Raji (cell line): Measurements from ENCODE around the gene TNFRSF14.

Experiments
- POLR2A ChIP-seq: IDR thresholded peaks from 2 replicates; pipeline ENCODE4 v1.6.1; 2011; ENCODE audit warnings: low read depth, low read length, control low read depth; ENCODE audit not compliant: insufficient read depth

TNFRSF14 gene

DNA sequence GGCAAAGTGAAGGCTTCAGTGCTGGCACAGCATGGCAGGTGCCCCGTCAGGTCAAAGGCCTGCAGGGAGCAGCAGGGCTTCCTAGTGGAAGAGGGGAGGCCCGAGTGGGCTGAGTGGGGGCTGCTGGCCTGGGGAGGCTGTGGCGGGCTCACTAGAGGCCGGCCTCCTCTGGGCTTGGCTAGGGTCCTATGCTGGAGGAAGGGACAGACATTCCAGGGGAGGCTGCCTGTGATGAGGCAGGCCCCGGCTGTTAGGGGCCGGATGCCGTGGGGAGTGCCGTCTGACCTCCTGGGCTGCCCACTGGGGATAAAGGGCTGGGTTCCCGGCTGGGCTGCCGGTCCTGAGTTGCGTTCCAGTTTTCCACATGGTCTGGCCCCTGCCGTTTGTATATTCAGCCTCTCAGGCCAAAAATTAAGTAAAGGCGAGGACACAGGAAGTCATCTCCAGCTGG lies 51.5 kb downstream of the TNFRSF14 start:
- no peak for TF ChIP-seq POLR2A

DNA sequence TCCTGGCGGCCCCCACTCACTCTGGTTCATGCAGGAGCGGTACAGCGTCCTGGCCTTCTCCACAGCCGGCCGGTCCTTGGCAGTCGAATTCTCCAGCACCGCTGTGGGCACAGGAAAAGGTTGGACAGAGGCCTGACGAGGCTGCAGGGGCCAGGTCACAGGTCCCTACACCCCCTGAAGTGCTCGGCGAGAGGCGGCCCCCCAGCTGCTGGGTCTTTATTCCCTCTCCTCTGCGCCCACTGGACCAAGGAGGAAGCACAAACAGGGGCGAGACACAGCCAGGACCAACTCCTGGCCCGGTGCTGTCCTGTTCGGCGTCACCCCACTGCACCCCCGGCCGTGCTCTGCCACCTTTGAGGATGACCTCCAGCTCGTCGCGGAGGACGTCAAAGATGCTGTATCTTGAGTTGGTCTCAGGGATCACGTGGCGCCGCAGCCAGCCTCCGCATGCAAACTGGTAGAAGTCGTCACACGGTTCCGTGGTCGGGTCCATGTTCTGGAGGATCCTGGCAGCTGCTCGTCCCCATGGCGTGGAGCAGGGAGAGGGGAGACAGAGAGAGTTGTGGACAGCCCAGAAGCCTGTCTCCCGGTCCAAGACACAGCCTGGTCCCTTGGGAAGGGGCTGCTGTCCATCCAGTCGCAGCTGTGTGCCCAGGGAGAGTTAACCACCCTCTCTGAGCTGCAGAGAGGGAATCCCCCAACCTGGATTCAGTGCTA lies 53.3 kb downstream of the TNFRSF14 start:
- TF ChIP-seq POLR2A, result no peak

GRCh38 chr1:2610036-2610959 lies 54.1 kb downstream of the TNFRSF14 start:
- TF ChIP-seq POLR2A, result no peak

GRCh38 chr1:2611031-2611501 lies 54.9 kb downstream of the TNFRSF14 start:
- no peak for TF ChIP-seq POLR2A

DNA sequence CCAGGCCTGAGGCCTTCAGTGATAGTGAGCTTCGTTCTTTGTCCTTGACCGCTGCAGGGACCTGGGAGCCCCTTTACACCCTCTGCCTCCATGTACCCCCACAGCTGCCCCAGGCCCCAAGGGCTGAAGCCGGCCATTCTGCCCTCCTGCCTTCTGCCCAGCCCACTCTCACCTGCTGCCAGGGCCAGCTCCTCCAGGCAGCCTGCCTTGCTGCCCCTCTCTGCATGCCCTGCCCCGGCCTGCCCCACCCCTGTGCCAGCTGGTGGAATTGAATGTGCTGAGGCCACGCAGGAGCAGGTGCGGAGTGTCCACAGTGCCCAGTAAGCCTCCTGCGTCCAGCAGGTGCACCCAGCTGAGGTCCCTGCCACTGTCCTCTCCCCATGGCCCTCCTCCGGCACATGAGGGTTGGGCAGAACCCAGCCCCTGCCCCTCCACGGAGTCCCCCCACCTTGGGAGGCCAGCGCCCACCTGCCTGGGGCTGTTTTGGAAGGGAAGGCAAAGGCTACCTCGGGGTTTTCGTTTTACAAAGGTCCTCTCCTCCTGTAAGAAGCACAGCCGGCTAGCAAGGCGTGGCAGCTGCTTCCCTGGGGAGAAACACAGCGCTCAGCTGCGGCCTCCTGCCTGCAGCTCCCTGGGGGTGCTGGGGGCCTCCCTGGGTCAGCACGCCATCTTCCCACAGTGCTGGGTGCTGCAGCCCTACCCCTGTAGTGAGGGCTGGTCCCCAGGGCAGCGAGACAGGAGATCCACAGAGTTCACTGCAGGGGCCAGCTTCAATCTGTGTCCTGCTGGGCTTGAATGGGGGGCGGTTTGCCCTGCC lies 55.7 kb downstream of the TNFRSF14 start:
- no peak for TF ChIP-seq POLR2A

GRCh38 chr1:2612591-2613365 lies 56.6 kb downstream of the TNFRSF14 start:
- no peak for TF ChIP-seq POLR2A
